SK-N-SH (cell line): ENCODE results near the gene MYOG.

Source experiments
- TF ChIP-seq, protein P1 (sequence below): fragments of 200-600 bp; sonication (generic); IDR thresholded peaks from 2 replicates; pipeline ENCODE4 v1.6.1; 2017; ENCODE audit warnings: antibody characterized with exemption, mild to moderate bottlenecking, moderate library complexity
- TF ChIP-seq, protein P2 (sequence below): IDR thresholded peaks from 2 replicates; pipeline ENCODE4 v1.4.0; 2012; ENCODE audit warnings: low read depth, borderline replicate concordance

GRCh38 chr1:203034422-203035110, 51.2 kb downstream of the MYOG start:
- TF ChIP-seq, protein P1, sequence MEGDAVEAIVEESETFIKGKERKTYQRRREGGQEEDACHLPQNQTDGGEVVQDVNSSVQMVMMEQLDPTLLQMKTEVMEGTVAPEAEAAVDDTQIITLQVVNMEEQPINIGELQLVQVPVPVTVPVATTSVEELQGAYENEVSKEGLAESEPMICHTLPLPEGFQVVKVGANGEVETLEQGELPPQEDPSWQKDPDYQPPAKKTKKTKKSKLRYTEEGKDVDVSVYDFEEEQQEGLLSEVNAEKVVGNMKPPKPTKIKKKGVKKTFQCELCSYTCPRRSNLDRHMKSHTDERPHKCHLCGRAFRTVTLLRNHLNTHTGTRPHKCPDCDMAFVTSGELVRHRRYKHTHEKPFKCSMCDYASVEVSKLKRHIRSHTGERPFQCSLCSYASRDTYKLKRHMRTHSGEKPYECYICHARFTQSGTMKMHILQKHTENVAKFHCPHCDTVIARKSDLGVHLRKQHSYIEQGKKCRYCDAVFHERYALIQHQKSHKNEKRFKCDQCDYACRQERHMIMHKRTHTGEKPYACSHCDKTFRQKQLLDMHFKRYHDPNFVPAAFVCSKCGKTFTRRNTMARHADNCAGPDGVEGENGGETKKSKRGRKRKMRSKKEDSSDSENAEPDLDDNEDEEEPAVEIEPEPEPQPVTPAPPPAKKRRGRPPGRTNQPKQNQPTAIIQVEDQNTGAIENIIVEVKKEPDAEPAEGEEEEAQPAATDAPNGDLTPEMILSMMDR = no peak
- TF ChIP-seq, protein P2, sequence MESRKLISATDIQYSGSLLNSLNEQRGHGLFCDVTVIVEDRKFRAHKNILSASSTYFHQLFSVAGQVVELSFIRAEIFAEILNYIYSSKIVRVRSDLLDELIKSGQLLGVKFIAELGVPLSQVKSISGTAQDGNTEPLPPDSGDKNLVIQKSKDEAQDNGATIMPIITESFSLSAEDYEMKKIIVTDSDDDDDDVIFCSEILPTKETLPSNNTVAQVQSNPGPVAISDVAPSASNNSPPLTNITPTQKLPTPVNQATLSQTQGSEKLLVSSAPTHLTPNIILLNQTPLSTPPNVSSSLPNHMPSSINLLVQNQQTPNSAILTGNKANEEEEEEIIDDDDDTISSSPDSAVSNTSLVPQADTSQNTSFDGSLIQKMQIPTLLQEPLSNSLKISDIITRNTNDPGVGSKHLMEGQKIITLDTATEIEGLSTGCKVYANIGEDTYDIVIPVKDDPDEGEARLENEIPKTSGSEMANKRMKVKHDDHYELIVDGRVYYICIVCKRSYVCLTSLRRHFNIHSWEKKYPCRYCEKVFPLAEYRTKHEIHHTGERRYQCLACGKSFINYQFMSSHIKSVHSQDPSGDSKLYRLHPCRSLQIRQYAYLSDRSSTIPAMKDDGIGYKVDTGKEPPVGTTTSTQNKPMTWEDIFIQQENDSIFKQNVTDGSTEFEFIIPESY = no peak
